Measurements from ENCODE around the gene AP2B1. TPM values are rescaled to one million over a fixed set of nuclear protein-coding genes. Genes with fewer than 3 reads are reported as not detected.

AP2B1 gene
- total RNA-seq, 1 experiment from 2014 or later = 217 TPM

- H2AFZ ChIP-seq (ENCODE audit: low read length) = no peak overlapping the region
- no peak overlapping the region for H3K9ac ChIP-seq (ENCODE audit: extremely low read depth, insufficient read length, low read length)
- no peaks in the 10 kb centered on the region for H3K9me3 ChIP-seq (ENCODE audit: control insufficient read depth, low read depth, low read length)
- Mint-ChIP-seq H3K4me1 (peaks cover 5 to 11% of the 10 kb centered on the region in 2 experiments), H3K36me3 (ENCODE audit: insufficient read depth in 1 of 3, low read depth in 3 of 3) (no peaks in the 10 kb centered on the region; a peak in 1 of 7 replicates), H3K4me3 (no peak overlapping the region), H3K27me3 (ENCODE audit: low read depth) (peaks cover 70% of the 10 kb centered on the region), H3K27ac (no peak overlapping the region; a peak in 1 of 7 replicates), H3K9me3 (peaks cover 0 to 6% of the 10 kb centered on the region in 2 experiments; a peak in 2 of 5 replicates)
- H3K14ac ChIP-seq (ENCODE audit: insufficient read depth, low read length) = no peak overlapping the region
- no peaks in the 10 kb centered on the region for H3K79me2 ChIP-seq (ENCODE audit: insufficient read depth, low read length)
- no peak overlapping the region for H3K56ac ChIP-seq (ENCODE audit: insufficient read length, low read depth, low read length)
- H4K8ac ChIP-seq (replicated peaks; ENCODE audit: insufficient read length, low read depth, low read length) = no peak overlapping the region
- H4K5ac ChIP-seq (ENCODE audit: insufficient read length, low read depth, low read length) = no peak overlapping the region
- no peak overlapping the region for H3T11ph ChIP-seq (ENCODE audit: low read length)
- no peak overlapping the region for H2BK5ac ChIP-seq (ENCODE audit: insufficient read length, low read length)
- no peak overlapping the region for H2BK20ac ChIP-seq (ENCODE audit: low read depth, low read length, poor library complexity, severe bottlenecking)
- no peaks in the 10 kb centered on the region for H3K4me1 ChIP-seq (ENCODE audit: insufficient read depth, low read length)
- no peaks in the 10 kb centered on the region for H3K79me1 ChIP-seq (ENCODE audit: insufficient read depth, low read depth, low read length, poor library complexity, severe bottlenecking)
- peaks cover 17% of the 10 kb centered on the region; the same call in 1 of the 2 replicates for H3K27me3 ChIP-seq (ENCODE audit: insufficient read depth, low read length)
- no peak for TF ChIP-seq CTCF (conservative IDR thresholded peaks at IDR 0.05)
- no peak overlapping the region for H2BK12ac ChIP-seq (ENCODE audit: insufficient read length, low read depth, low read length)
- DNase-seq = no peak
- H4K20me1 ChIP-seq (ENCODE audit: control insufficient read depth, insufficient read depth, insufficient read length) = no peaks in the 10 kb centered on the region
- H3K23ac ChIP-seq (ENCODE audit: insufficient read length, low read depth, low read length) = no peak overlapping the region
- H2AK5ac ChIP-seq (ENCODE audit: insufficient read length, low read length) = no peak overlapping the region
- no peak overlapping the region for H3K4ac ChIP-seq (ENCODE audit: low read depth, low read length)
- no peak overlapping the region for H3K18ac ChIP-seq (ENCODE audit: insufficient read length, low read depth, low read length)
- H3K4me2 ChIP-seq (ENCODE audit: insufficient read depth, insufficient read length, low read length) = no peak overlapping the region
- H3K23me2 ChIP-seq (ENCODE audit: insufficient read length, low read depth, low read length, poor library complexity, severe bottlenecking) = peaks cover 4% of the 10 kb centered on the region
- H2BK15ac ChIP-seq (ENCODE audit: low read depth, low read length) = no peak overlapping the region
- no peak overlapping the region for H3K27ac ChIP-seq (ENCODE audit: insufficient read length, low read depth, low read length)
- no peak overlapping the region for H2BK120ac ChIP-seq (ENCODE audit: low read depth, low read length, poor library complexity, severe bottlenecking)
- H4K91ac ChIP-seq (ENCODE audit: insufficient read length, low read depth, low read length) = no peak overlapping the region
- no CpG with 5 or more reads among the region's 5 CpGs for WGBS (ENCODE audit: extremely low coverage, insufficient read length, low lambda C conversion rate)
These were observed 151.5 kb downstream of the AP2B1 start for GRCh38 chr17:35738519-35739133.

Data from H9 (cell line).